CD4-positive, alpha-beta T cell treated with Interleukin-12 subunit alpha and Interleukin-12 subunit beta, for 1 hour (primary cell): ENCODE results near the gene RNF8.
"Not testable (repeated sequence)": the region's sequence is repeated elsewhere in the genome, so short reads cannot be mapped to it uniquely, and the experiment has no call there.

Experiments
- DNase-seq: peaks from one replicate; pipeline ENCODE4 v3.0.0-alpha.2; 2020

RNF8 gene

DNA sequence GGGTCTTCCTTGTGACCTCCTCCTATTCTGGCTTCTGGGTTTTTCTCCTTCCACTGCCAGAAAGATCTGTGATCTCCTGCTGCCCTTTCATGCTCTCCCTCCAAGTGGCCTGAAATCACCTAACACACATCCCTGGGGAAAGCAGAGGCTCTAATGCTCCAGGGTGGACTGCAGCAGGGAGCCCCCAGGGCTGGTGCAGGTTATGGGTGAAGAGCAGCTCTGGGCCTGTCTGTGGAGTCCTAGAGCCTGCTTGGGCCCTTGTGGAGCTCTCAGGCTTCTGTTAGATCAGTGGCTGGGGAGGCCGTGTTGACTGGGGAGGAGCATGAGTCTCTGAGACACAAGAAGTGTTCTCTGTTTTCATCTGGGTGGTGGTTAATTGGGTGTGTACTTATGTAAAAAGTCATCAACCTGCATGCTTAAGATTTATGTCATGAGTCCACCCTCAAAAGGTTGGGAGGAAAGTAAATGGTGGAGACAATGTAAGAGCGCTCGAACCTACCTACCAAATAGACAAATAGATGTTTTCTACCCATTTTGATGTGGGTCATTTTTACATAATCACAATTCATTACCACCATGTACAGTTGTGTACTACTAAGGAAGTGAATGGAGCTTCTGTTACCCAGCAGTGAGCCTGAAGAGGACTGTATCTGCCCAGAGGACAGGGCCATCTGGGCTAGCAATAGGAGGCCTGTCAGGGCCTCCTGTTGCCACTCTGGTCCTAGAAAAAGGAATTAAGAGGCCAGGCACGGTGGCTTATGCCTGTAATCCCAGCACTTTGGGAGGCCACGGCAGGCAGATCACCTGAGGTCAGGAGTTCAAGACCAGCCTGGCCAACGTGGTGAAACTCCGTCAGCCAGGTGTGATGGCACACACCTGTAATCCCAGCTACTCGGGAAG lies 32.0 kb upstream of the RNF8 start:
- DNase-seq: no peak

DNA sequence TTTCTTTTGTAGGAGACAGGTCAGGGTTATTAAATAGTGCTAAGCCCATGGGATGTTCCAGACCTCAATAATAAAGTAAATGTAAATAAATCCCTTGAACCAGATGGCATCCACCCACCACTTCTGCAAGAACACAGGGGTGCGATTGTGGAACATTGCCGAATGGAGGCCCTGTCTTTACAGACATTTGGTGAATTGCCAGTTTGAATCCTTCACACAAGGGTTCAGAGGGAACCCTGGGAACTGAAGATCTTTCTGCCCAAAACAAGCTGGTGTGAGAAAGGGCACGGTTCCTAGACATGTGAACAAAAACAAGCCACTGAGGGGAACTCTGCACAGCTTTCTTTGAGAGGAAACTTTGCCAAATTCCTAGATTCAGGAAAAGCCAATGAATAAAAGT lies 30.2 kb upstream of the RNF8 start:
- DNase-seq: no peak

DNA sequence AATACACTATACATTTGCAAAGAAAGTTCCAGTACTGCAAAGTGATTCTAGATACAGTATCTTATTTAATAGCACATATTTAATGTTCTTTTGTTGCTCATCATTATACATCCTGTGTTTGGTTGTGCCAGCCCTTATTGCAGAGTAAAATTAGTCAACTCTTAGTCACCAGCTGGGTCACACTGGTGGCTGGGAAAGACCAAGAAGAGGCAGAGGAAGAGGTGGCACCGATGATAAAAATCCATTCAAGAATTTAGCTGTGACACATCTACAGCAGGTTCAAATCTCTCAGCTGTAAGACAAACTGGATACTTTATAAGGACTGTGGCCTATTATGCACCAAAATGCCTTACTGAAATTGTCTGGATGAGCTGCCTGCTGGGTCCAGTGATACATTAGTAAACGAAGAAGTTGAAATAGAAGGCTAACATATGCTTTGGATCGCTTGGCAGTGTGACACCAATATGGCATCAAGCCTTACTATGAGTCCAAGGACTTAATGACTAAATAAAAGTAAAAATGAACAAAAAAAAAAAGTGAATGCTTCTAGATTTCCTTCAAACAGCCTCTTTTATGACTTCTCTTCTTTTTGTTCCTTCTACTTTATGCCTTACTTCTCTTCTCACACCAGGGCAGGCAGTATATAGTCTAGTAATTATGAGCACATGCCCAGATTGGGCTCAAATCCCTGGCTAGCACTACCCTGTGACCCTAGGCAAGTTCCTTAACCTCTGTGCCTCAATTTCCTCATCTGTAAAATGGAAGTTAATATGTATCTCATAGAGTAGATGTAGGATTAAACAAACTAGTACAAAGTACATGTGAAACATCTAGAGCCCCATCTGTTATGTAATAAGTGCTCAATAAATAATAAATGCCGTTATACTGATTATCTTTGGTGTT lies 29.4 kb upstream of the RNF8 start:
- no peak for DNase-seq

DNA sequence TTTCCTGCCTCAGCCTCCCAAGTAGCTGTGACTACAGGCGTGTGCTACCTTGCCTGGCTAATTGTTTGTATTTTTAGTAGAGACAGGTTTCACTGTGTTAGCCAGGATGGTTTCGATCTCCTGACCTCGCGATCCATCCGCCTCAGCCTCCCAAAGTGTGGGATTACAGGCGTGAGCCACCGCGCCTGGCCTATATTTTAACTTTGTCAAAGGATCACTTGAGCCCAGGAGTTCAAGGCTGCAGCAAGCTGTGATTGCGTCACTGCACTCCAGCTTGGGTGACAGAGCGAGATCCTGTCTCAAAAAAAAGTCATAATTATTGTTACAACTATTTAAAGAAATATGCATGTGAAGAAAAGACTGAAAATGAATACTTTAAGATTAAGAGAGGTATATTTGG lies 23.4 kb upstream of the RNF8 start:
- not testable (repeated sequence) for DNase-seq

DNA sequence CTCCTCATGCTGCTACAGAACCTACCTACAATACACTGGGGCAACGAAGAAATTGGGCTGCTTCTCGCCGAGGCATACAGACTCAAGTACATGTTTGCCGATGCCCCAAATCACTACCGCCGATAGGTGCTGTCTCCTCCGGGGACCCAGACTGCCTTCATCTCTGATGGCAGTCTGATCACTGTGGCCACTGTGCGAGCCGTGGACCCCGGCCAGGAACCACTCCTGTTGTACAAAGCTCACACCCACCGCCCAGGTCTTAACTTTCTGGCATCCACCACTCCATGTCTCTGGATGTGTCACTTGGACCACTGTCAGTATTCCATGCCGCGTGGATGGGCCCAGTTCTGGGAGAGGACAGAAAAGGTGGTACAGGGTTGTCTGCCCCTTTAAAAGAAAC lies 22.7 kb upstream of the RNF8 start:
- no peak for DNase-seq

DNA sequence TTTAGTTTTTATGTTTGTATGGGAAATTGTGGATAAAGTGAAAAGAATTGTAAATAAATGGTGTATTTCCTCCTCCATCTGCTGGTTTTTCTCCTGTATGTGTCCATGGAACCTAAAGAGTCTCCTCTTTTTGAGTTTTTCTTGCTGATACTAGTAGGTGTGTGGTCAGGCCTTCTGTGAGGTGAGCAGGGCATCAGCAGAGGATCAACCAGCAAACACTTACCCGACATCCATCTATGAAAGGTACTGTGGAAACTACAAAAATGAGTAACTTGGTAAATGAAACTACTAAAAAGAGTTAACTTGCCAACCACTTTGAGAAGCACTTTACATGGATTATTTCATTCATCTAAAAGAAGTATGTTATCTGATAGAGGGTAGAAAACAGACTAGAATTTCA lies 20.9 kb upstream of the RNF8 start:
- DNase-seq: no peak

DNA sequence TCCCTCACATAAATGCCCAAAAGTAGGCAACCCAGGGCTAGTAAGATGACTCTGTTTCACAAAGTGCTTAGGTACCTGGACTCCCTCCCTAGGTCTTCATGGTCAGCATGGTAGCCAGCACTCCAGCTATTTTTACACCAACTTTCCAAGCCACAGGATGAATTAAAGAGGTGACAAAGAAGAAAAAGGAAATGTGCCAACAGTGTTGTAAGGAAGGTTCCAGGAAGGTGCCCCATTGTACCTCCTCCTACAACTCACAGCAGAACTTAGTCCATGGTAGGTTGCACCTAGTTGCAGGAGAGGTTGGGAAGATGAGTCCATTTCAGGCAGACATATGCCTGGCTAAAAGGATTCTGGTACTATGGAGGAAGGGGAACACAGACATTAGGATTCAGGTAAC lies 19.7 kb upstream of the RNF8 start:
- no peak for DNase-seq

DNA sequence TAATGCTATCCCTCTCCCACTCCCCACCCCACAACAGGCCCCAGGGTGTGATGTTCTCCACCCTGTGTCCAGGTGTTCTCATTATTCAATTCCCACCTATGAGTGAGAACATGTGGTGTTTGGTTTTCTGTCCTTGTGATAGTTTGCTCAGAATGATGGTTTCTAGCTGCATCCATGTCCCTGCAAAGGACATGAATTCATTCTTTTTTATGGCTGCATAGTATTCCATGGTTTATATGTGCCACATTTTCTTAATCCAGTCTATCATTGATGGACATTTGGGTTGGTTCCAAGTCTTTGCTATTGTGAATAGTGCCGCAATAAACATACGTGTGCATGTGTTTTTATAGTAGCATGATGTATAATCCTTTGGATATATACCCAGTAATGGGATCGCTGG lies 15.5 kb upstream of the RNF8 start:
- DNase-seq: not testable (repeated sequence)

DNA sequence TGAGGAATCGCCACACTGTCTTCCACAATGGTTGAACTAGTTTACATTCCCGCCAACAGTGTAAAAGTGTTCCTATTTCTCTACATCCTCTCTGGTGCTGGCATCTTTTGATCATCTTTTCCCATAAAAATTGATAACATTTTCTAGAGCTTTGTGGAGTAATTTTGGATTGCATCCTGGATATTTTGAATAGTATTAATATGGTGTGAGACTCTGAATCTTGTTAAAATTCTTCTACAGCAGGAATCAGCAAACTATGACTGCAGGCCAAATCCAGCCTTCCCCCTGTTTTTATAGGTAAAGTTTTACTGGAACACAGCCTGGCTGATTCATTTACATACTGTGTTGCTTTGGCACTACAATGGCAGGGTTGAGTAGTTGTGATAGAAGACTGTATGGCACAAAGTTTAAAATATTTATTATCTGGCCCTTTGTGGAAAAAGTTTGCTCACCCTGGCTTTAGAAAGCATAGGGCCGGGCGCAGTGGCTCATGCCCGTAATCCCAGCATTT lies 15.0 kb upstream of the RNF8 start:
- no peak for DNase-seq

DNA sequence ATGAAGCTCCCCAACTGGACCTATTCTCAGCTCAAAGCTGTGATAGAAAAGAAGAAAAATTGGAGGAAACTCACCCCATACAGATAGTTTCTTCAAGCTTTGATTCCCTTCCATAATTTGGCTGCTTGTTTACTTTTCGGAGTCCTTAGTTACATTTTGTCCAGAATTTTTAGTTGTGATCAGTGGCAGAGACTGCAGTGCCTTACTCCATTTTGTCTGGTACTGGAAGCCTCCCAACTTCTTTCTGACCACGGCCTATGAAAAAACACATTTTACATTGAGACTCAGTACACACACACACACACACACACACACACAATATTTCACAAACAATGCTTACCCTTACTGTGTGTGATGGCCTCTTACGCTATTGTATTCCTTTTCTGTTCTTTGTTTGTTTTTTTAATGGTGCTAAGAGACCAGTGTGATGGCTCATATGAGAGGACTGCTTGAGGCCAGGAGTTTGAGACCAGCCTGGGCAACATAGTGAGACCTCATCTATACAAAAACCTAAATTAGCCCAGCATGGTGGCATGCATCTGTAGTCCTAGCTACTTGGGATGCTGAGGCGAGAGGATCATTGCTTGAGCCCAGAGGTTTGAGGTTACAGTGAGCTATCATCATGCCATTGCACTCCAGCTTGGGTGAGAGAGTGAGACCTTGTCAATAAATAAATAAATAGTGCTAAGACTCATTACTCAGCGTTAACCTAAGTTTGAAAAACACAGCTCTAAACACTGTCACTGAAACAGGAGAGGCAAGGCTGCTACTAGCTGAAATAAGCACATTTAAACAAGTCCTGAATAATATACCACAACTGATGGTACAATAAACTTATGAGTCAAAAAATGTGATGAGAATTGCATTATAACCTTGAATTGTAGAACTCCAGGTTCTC lies 13.8 kb upstream of the RNF8 start:
- DNase-seq: no peak

DNA sequence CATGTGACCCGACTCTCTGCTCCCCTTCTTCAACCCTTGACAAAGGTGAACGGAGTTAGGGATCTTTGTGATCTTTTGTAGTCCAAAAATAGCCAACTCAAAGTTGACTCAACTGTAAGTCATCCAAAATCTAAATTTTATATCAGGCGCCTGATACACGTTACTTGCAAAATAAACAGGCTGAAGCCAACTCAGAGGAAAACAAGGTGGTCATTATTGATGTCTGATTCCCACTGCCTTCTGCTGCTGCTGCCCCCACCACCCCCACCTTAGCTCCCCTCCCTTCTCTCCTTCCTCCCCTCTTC lies 13.2 kb upstream of the RNF8 start:
- DNase-seq: no peak

DNA sequence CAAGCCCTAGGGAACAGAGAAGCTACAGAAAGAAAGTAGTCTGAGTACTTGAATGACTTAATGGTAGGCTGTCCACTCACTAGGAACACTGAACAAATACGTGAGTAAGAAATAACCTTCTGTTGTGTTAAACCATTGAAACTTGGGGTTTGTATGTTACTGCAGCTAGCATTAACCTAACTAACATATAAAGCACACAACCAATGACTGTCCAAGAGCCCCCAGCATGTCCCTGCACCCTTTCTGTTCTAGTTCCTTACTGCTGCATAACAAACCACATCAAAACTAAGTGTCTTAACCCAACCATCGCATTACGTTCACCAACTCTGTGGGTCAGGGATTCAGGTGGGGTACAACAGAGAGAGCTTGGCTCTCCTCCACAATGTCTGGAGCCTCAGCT lies 10.5 kb upstream of the RNF8 start:
- DNase-seq: no peak

DNA sequence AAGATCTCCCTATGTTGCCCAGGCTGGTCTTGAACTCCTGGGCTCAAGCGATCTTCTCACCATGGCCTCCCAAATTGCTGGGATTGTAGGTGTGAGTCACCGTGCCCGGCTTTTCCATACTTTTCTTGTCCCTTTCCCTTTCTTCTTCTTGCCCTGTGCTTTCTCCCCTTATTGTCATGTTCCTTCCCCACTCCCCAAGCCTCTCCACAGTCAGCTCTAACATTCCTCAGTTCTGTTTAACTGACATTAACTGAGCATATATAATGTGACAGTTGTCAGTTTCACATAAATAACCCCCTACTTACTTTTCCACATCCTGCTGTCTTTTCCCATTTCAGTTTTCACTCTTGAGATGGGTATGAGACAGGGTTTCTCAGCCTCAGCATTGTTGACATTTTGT lies 9.5 kb upstream of the RNF8 start:
- no peak for DNase-seq

DNA sequence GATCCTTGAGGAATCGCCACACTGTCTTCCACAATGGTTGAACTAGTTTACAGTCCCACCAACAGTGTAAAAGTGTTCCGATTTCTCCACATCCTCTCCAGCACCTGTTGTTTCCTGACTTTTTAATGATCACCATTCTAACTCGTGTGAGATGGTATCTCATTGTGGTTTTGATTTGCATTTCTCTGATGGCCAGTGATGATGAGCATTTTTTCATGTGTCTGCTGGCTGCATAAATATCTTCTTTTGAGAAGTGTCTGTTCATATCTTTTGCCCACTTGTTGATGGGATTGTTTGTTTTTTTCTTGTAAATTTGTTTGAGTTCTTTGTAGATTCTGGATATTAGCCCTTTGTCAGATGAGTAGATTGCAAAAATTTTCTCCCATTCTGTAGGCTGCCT lies 8.0 kb upstream of the RNF8 start:
- DNase-seq: not testable (repeated sequence)

DNA sequence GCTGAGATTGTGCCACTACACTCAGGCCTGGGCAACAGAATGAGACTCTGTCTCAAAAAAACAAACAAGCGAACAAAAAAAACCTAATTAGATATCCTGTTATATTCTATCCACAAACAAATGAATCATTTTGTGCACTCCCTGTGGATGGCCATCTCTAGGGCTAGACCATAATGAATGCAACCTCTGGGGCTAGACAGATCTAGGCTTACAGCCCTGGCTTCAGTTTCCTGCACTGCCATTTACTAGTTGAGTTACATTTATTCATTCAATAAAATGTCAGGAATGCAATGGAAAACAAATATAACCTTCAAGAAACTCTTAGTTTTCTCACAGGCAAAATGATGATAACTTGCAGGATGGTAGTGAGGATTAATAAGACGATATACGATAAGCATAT lies 6.6 kb upstream of the RNF8 start:
- no peak for DNase-seq

DNA sequence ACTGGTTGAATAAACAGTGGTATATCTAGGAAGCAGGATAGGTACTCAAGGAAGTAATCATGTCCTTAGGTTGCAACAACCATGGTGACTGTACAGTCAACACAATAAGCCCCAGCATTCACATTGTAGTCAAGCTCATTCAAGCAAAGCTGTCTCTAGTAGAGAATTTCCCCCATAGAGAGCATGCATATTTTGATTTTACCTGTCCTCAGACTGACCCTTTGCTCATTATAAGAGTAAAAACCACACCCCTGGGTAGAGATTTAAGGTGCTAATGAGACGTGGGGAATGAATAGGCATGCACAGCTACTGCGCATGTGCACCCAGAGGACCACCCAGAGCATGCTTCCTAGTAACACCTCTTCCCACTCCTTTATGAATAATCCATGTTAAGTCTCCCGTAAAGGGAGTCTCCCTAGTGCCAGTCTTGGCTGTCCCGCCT lies 6.1 kb upstream of the RNF8 start:
- DNase-seq: no peak

DNA sequence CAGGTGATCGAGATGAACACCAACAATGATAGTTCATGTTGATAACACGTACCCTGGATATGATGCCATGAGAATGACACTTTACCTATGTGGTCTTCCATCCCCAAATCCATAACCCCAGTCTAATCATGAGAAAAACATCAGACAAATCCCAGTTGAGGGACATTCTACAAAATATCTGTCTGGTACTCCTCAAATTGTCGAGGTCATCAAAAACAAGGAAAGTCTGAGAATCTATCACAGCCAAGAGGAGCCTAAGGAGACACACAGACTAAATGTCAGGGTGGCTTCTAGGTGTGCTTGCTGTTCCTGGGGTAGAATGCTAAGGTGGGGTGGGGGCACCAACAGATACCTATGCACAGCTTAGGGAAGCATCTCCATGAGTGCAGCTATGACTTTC lies 2.8 kb upstream of the RNF8 start:
- DNase-seq: no peak

DNA sequence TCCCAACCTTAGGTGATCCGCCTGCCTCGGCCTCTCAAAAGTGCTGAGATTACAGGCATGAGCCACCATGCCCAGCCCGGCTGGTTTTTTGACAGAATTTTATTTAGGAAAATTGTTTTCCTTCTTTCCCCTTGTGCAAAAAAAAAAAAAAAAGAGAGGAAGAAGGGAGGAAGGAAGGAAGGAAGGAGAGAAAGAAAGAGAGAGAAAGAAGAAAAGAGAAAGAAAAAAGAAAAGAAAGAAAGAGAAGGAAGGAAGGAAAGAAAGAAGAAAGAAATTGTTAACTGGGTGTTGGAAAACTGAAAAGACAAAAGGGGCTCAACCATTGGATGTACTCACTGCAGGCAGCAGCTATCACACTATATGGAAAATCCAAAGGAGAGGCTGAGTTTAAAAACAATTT lies 1.4 kb upstream of the RNF8 start:
- DNase-seq: no peak

DNA sequence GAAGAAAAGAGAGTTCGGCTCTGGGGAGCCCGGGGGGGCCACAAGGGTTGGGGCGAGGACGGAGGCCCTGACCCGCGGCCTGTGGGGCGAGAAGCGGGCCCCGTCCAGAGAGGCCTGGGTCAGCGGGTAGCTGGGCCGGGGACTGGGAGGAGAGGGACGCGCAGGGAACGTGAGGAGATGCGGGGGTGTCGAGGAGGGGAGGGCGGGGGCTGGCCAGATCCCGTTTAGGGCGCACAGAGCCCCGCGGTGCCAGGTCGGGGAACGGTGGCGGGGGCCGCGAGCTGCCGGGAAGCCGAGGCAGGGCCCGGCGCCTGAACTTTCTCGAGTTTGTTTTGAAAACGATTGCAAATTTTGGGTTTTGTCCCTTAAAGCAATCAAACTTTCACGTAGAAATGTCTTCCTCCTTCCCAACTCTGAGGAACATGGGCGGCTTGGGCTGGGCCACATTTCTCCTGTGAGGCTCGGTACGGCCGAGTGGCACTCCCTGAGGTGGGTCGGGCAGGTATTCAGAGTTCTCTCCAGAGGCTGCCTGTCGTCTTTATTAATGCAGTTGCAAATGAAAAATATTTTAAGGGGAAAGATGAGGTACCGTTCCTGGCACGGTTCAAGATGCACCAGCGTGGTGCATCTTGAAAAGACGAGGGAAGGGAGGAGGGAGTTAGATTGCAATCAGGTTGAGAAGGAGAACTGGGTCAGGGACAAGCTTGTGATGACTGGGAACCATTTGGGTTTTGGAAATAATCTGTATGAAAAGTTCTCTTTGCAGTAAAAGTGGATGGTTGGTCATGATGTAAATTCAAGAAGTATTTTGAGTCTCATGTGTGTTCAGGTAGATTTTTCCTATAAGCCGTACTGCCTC lies 972 bp downstream of the RNF8 start:
- no peak for DNase-seq

DNA sequence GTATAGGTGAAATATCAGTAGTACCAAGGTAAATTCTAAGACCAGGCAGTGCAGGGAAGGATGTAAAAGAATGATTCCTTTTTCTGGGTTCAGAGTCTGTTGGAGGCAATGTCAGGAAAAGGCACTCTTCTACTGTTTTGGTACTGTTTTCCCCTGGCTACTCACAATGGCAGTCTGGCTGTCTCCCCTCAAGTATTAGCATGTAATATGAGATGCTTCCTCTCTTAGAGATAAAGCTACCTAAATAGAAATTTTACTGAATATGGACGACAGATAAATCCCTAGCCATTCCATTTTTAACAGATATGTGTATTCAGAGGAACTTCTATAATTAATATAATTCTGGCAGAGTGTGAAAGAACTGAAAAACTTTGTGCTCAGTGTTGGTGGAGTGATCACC lies 3.5 kb downstream of the RNF8 start:
- DNase-seq: no peak

DNA sequence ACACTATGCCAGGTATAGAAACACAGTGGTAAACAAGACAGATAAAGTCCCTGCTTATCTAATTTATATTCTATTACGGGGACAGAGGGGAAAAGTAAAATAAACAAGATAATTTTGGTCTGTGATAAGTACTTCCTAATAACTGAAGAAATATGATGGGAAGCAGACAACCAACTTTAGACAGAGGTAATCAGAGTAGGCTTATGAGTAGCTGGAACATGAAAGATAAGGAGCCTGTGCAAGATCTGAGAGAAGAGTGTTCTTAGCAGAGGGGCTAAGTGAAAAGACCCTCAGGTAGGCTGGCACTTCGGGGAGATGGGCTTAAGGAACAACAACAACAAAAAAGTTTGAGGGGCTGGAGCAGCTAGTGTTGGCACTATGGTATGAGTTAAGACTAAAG lies 4.1 kb downstream of the RNF8 start:
- no peak for DNase-seq

DNA sequence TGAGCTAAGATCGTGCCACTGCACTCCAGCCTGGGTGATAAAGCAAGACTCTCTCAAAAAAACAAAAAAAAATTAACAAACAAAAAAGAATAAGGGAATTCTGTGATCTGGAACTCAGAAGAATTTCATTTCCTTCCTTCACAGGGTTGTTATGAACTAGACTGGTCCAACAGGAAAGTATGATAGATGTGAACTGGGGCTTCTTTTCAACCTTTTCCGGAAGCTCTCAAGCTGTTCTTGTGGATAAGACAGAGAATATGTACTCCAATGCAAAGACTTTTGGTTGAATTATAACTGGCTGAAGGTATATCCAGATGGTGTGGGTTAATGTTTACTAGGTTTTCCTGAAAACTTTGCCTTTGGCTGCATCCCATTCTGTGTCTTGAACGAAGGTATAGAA lies 5.3 kb downstream of the RNF8 start:
- no peak for DNase-seq
